ENCODE measurements around the gene PCDH12. TPM values are rescaled to one million over a fixed set of nuclear protein-coding genes. Genes with fewer than 3 reads are reported as not detected.

The PCDH12 gene
- total and polyA plus RNA-seq, 2 donors (not counting 3 experiments of a cell fraction or from before 2014, with no cell fraction given): 6.2 to 20.4 TPM

DNA sequence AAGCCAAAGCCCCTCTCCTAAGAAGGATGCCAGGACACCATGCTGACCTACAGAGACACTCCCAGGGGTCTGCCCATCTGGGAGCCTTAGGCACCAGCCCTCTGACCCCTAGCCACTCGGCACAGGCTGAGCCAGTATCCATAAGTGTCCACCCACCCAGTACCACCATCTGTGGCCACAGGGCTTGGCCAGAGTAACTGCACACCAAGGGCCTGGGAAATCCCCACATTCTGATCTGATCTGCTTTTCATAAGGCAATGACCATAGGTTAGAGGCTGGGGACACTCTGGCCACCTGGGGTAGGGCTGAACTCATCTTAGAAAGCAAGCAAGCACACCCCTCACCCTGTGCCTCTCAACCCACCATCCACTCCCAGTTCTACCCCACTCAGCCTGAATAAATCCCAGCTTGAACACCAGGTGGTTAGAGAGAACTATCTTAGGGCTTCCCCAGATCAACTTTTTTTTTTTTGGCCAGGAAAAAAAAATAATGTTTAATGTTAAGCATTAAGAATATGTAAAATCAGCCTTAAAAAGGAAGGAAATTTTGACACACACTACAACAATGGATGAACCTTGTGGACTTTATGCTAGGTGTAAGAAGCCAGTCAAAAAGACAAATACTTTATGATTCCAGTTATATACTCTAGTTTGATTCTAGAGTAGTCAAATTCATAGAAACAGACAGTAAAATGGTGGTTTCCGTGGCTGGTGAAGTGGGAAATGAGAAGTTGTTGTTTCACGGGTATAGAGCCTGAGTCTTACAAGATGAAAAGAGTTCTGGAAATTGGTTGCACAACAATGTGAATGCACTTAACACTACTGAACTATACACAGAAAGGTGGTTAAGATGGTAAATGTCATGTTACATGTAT lies 48.6 kb upstream of the PCDH12 start:
- Histone ChIP-seq H2AFZ (ENCODE audit: low read depth, low read length) (no peak overlapping the region), H4K20me1 (replicated peaks; ENCODE audit: control insufficient read depth, extremely low read depth, insufficient read depth, low read length) (no peaks in the 10 kb centered on the region), H3K4me1 (ENCODE audit: control insufficient read depth, extremely low read depth, insufficient read depth, low read length) (peaks cover 3% of the 10 kb centered on the region), H3K4me3 (replicated peaks in 1 of 3; ENCODE audit: insufficient read depth in 1 of 3, low read depth in 1 of 3, low read length in 3 of 3) (no peak overlapping the region), H3K79me2 (ENCODE audit: control insufficient read depth, insufficient read depth, low read length) (no peaks in the 10 kb centered on the region), H3K9me3 (replicated peaks; ENCODE audit: control insufficient read depth, insufficient read depth, low read length) (no peaks in the 10 kb centered on the region), H3K27ac (ENCODE audit: insufficient read depth, low read depth, low read length) (no peak overlapping the region), H3K9ac (replicated peaks; ENCODE audit: extremely low read depth, insufficient read depth, low read length) (no peak overlapping the region), H3K9me1 (replicated peaks; ENCODE audit: control insufficient read depth, extremely low read depth, insufficient read depth, low read length) (no peaks in the 10 kb centered on the region), H3K27me3 (ENCODE audit: control insufficient read depth in 2 of 2, insufficient read depth in 2 of 2, low read length in 2 of 2) (no peaks in the 10 kb centered on the region), H3K36me3 (ENCODE audit: control insufficient read depth in 2 of 2, extremely low read depth in 1 of 2, insufficient read depth in 2 of 2, low read length in 2 of 2) (peaks cover 12 to 16% of the 10 kb centered on the region in 2 experiments), H3K4me2 (ENCODE audit: insufficient read depth, low read length) (no peak overlapping the region)
- CTCF ChIA-PET: interaction anchor here (10.0 kb wide), 1 partner anchor 136 kb away, joined by 122 read pairs; no protein-coding TSS in a partner anchor
- no peak for DNase-seq (ENCODE audit: low read depth, low spot score)
- dilution Hi-C loops (cut with MboI; ENCODE audit: extremely low pct_ligation_motif_present, low sequenced_read_pairs) (no loop called here), intact Hi-C loops (cut with micrococcal nuclease) (no loop called here)
- no TSS peak for BruUV-seq (replicated peaks)
- no peak for TF ChIP-seq POLR2AphosphoS5 (IDR thresholded peaks at IDR 0.05; ENCODE audit: insufficient read depth, low read depth, low read length)
- TF ChIP-seq GATA2 (IDR thresholded peaks at IDR 0.05; ENCODE audit: insufficient read depth, insufficient read length, low read depth, low read length): no peak
- no peak for TF ChIP-seq FOS (IDR thresholded peaks at IDR 0.05; ENCODE audit: borderline replicate concordance, insufficient read depth, low read length)
- TF ChIP-seq, protein P1, sequence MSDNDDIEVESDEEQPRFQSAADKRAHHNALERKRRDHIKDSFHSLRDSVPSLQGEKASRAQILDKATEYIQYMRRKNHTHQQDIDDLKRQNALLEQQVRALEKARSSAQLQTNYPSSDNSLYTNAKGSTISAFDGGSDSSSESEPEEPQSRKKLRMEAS (IDR thresholded peaks at IDR 0.05; ENCODE audit: insufficient read depth, insufficient read length): no peak
- TF ChIP-seq MYC (IDR thresholded peaks at IDR 0.05; ENCODE audit: low read depth, low read length): no peak
- TF ChIP-seq JUN (IDR thresholded peaks at IDR 0.05; ENCODE audit: borderline replicate concordance, insufficient read depth, insufficient read length, low read depth): no peak
- TF ChIP-seq, protein P2, sequence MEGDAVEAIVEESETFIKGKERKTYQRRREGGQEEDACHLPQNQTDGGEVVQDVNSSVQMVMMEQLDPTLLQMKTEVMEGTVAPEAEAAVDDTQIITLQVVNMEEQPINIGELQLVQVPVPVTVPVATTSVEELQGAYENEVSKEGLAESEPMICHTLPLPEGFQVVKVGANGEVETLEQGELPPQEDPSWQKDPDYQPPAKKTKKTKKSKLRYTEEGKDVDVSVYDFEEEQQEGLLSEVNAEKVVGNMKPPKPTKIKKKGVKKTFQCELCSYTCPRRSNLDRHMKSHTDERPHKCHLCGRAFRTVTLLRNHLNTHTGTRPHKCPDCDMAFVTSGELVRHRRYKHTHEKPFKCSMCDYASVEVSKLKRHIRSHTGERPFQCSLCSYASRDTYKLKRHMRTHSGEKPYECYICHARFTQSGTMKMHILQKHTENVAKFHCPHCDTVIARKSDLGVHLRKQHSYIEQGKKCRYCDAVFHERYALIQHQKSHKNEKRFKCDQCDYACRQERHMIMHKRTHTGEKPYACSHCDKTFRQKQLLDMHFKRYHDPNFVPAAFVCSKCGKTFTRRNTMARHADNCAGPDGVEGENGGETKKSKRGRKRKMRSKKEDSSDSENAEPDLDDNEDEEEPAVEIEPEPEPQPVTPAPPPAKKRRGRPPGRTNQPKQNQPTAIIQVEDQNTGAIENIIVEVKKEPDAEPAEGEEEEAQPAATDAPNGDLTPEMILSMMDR (IDR thresholded peaks at IDR 0.05; ENCODE audit: extremely low read depth in 1 of 2, insufficient read depth in 1 of 2, low read depth in 1 of 2, low read length in 2 of 2): no peak
- TF ChIP-seq POLR2A (IDR thresholded peaks at IDR 0.05; ENCODE audit: low read depth, low read length): no peak
- no peak for FAIRE-seq
- POLR2A ChIA-PET: no interaction called here
